ENCODE measurements around the gene TADA3. TPM values are rescaled to one million over a fixed set of nuclear protein-coding genes. Genes with fewer than 3 reads are reported as not detected.

The TADA3 gene
- total and polyA plus RNA-seq, 2 donors (not counting 3 experiments of a cell fraction or from before 2014, with no cell fraction given), result 27.8 to 31.0 TPM

- Histone ChIP-seq H3K4me3 (replicated peaks in 1 of 3; ENCODE audit: insufficient read depth in 1 of 3, low read depth in 1 of 3, low read length in 3 of 3) (no peak overlapping the region), H2AFZ (ENCODE audit: low read depth, low read length) (no peak overlapping the region), H3K9me1 (replicated peaks; ENCODE audit: control insufficient read depth, extremely low read depth, insufficient read depth, low read length) (no peaks in the 10 kb centered on the region), H3K27me3 (ENCODE audit: control insufficient read depth in 2 of 2, insufficient read depth in 2 of 2, low read length in 2 of 2) (no peaks in the 10 kb centered on the region), H3K79me2 (ENCODE audit: control insufficient read depth, insufficient read depth, low read length) (no peaks in the 10 kb centered on the region), H3K4me1 (ENCODE audit: control insufficient read depth, extremely low read depth, insufficient read depth, low read length) (peaks cover 12% of the 10 kb centered on the region), H3K36me3 (ENCODE audit: control insufficient read depth in 2 of 2, extremely low read depth in 1 of 2, insufficient read depth in 2 of 2, low read length in 2 of 2) (peaks cover 0 to 4% of the 10 kb centered on the region in 2 experiments), H4K20me1 (replicated peaks; ENCODE audit: control insufficient read depth, extremely low read depth, insufficient read depth, low read length) (no peaks in the 10 kb centered on the region), H3K4me2 (ENCODE audit: insufficient read depth, low read length) (no peak overlapping the region), H3K27ac (ENCODE audit: insufficient read depth, low read depth, low read length) (no peak overlapping the region), H3K9me3 (replicated peaks; ENCODE audit: control insufficient read depth, insufficient read depth, low read length) (no peaks in the 10 kb centered on the region), H3K9ac (replicated peaks; ENCODE audit: extremely low read depth, insufficient read depth, low read length) (no peak overlapping the region)
- BruUV-seq (replicated peaks), result no TSS peak
- dilution Hi-C loops (cut with MboI; ENCODE audit: extremely low pct_ligation_motif_present, low sequenced_read_pairs), result no loop called here
- intact Hi-C loops (cut with micrococcal nuclease), result loop anchor here (10.0 kb wide), 1 partner anchor 332 kb away; the partner anchor contains the start of gene VHL
- FAIRE-seq (no peak), DNase-seq (ENCODE audit: low read depth, low spot score) (no peak)
- POLR2A ChIA-PET, result no interaction called here
- CTCF ChIA-PET, result interaction anchor here (0.7 to 1.0 kb wide), 2 partner anchors 14 to 120 kb away, joined by 3 to 4 read pairs; no protein-coding TSS in a partner anchor
- TF ChIP-seq JUN (IDR thresholded peaks at IDR 0.05; ENCODE audit: borderline replicate concordance, insufficient read depth, insufficient read length, low read depth) (no peak), MYC (IDR thresholded peaks at IDR 0.05; ENCODE audit: low read depth, low read length) (no peak), POLR2A (IDR thresholded peaks at IDR 0.05; ENCODE audit: low read depth, low read length) (no peak), CTCF (IDR thresholded peaks at IDR 0.05; ENCODE audit: extremely low read depth in 1 of 2, insufficient read depth in 1 of 2, low read depth in 1 of 2, low read length in 2 of 2) (no peak), FOS (IDR thresholded peaks at IDR 0.05; ENCODE audit: borderline replicate concordance, insufficient read depth, low read length) (no peak)
Observed at GRCh38 chr3:9812870-9813483, 20.7 kb upstream of the TADA3 start.

- H3K4me1 ChIP-seq (ENCODE audit: control insufficient read depth, extremely low read depth, insufficient read depth, low read length), result peaks cover 12% of the 10 kb centered on the region
- no peak overlapping the region for H3K27ac ChIP-seq (ENCODE audit: insufficient read depth, low read depth, low read length)
- peaks cover 0 to 15% of the 10 kb centered on the region in 2 experiments for H3K36me3 ChIP-seq (ENCODE audit: control insufficient read depth in 2 of 2, extremely low read depth in 1 of 2, insufficient read depth in 2 of 2, low read length in 2 of 2)
- peak overlapping the region; percentile 69 for H3K9ac ChIP-seq (replicated peaks; ENCODE audit: extremely low read depth, insufficient read depth, low read length)
- no TSS peak for BruUV-seq (replicated peaks)
- no peak for TF ChIP-seq JUN (IDR thresholded peaks at IDR 0.05; ENCODE audit: borderline replicate concordance, insufficient read depth, insufficient read length, low read depth)
- no peak for TF ChIP-seq POLR2AphosphoS5 (IDR thresholded peaks at IDR 0.05; ENCODE audit: insufficient read depth, low read depth, low read length)
- TF ChIP-seq POLR2A (IDR thresholded peaks at IDR 0.05; ENCODE audit: low read depth, low read length), result no peak
- no peak for TF ChIP-seq GATA2 (IDR thresholded peaks at IDR 0.05; ENCODE audit: insufficient read depth, insufficient read length, low read depth, low read length)
- no peak for TF ChIP-seq MYC (IDR thresholded peaks at IDR 0.05; ENCODE audit: low read depth, low read length)
- TF ChIP-seq CTCF (IDR thresholded peaks at IDR 0.05; ENCODE audit: extremely low read depth in 1 of 2, insufficient read depth in 1 of 2, low read depth in 1 of 2, low read length in 2 of 2), result no peak
- TF ChIP-seq FOS (IDR thresholded peaks at IDR 0.05; ENCODE audit: borderline replicate concordance, insufficient read depth, low read length), result no peak
- no peak for TF ChIP-seq EZH2 (IDR thresholded peaks at IDR 0.05; ENCODE audit: borderline replicate concordance, low read depth, low read length, severe bottlenecking)
- no peak for TF ChIP-seq MAX (IDR thresholded peaks at IDR 0.05; ENCODE audit: insufficient read depth, insufficient read length)
- CTCF ChIA-PET, result no interaction called here
- POLR2A ChIA-PET, result no interaction called here
- DNase-seq (ENCODE audit: low read depth, low spot score), result no peak
- peak overlapping the region; percentile 52 to 64 (median 55) for H3K4me3 ChIP-seq (replicated peaks in 1 of 3; ENCODE audit: insufficient read depth in 1 of 3, low read depth in 1 of 3, low read length in 3 of 3)
- H3K79me2 ChIP-seq (ENCODE audit: control insufficient read depth, insufficient read depth, low read length), result no peaks in the 10 kb centered on the region
- dilution Hi-C loops (cut with MboI; ENCODE audit: extremely low pct_ligation_motif_present, low sequenced_read_pairs), result no loop called here
- no peaks in the 10 kb centered on the region for H3K9me3 ChIP-seq (replicated peaks; ENCODE audit: control insufficient read depth, insufficient read depth, low read length)
- intact Hi-C loops (cut with micrococcal nuclease), result loop anchor here (1.0 to 10.0 kb wide), 3 partner anchors 80 to 334 kb away; partner anchors contain the start of genes BRPF1 and VHL
- peak overlapping the region; percentile 89 for H3K4me2 ChIP-seq (ENCODE audit: insufficient read depth, low read length)
- peak; percentile 63 for FAIRE-seq
- no peaks in the 10 kb centered on the region for H4K20me1 ChIP-seq (replicated peaks; ENCODE audit: control insufficient read depth, extremely low read depth, insufficient read depth, low read length)
- H3K27me3 ChIP-seq (ENCODE audit: control insufficient read depth in 2 of 2, insufficient read depth in 2 of 2, low read length in 2 of 2), result no peaks in the 10 kb centered on the region
- H3K9me1 ChIP-seq (replicated peaks; ENCODE audit: control insufficient read depth, extremely low read depth, insufficient read depth, low read length), result no peaks in the 10 kb centered on the region
- peak overlapping the region; percentile 81 for H2AFZ ChIP-seq (ENCODE audit: low read depth, low read length)
Observed at GRCh38 chr3:9810846-9811245, 18.6 kb upstream of the TADA3 start.
